ENCODE measurements around the gene LACTBL1. TPM values are rescaled to one million over a fixed set of nuclear protein-coding genes. Genes with fewer than 3 reads are reported as not detected.

The LACTBL1 gene
- total RNA-seq, 1 experiment from 2014 or later, result 0.28 TPM

DNA sequence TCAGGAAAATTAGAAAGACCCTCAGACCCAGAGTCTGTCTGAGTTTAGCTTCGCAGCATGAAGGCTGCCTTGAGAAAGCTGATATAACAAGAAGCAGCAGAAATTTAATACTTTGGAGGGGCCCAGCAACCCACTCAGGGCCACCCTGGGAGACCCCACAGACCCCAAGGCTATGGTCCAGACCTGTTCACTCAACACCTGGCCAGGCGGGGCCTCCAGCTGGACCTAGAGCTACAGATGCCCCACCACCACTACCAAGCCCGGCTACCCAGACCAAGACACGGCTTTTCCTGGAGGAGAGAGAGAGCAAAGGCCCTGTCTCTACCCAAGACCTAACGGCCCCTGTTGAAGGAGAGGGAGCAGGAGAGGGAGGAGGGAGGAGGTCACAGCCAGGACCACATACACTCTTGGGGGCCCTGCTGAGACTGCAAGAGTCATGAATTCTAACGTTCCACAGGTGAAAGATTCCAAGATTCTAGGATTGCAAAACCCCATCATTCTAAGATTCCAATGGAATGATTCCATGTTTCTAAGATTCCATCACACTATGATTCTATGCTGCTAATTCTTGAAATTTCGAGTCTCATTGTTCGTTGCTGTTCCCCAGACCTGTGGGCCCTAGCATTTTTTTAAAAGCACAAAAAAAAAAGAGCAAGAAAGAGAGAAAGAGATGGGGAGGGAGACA, 53.2 kb downstream of the LACTBL1 start:
- no peak for DNase-seq
- ChIA-PET POLR2A (ENCODE audit: unreplicated experiment) (no interaction called here), CTCF (no interaction called here)
- Histone ChIP-seq H2AFZ (no peak overlapping the region), H3K4me2 (no peak overlapping the region), H3K4me1 (replicated peaks; ENCODE audit: insufficient read depth) (no peaks in the 10 kb centered on the region), H3K4me3 (no peak overlapping the region), H3K79me2 (ENCODE audit: low read depth) (no peaks in the 10 kb centered on the region), H3K9me2 (ENCODE audit: insufficient read depth) (no peaks in the 10 kb centered on the region), H3K27ac (no peak overlapping the region), H3K36me3 (ENCODE audit: low read depth) (no peaks in the 10 kb centered on the region), H3F3A (ENCODE audit: insufficient read depth, low read depth) (no peaks in the 10 kb centered on the region), H3K9me3 (ENCODE audit: insufficient read depth, low read depth) (no peaks in the 10 kb centered on the region), H4K20me1 (ENCODE audit: insufficient read depth) (no peaks in the 10 kb centered on the region), H3K27me3 (ENCODE audit: insufficient read depth, low read depth) (no peaks in the 10 kb centered on the region)
- intact Hi-C loops (cut with micrococcal nuclease; ENCODE audit: unreplicated experiment), result no loop called here
- no TSS peak for BruUV-seq (replicated peaks)
- TF ChIP-seq EZH2 (IDR thresholded peaks at IDR 0.05; ENCODE audit: low read depth), result no peak
- TF ChIP-seq, protein P1, sequence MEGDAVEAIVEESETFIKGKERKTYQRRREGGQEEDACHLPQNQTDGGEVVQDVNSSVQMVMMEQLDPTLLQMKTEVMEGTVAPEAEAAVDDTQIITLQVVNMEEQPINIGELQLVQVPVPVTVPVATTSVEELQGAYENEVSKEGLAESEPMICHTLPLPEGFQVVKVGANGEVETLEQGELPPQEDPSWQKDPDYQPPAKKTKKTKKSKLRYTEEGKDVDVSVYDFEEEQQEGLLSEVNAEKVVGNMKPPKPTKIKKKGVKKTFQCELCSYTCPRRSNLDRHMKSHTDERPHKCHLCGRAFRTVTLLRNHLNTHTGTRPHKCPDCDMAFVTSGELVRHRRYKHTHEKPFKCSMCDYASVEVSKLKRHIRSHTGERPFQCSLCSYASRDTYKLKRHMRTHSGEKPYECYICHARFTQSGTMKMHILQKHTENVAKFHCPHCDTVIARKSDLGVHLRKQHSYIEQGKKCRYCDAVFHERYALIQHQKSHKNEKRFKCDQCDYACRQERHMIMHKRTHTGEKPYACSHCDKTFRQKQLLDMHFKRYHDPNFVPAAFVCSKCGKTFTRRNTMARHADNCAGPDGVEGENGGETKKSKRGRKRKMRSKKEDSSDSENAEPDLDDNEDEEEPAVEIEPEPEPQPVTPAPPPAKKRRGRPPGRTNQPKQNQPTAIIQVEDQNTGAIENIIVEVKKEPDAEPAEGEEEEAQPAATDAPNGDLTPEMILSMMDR (conservative IDR thresholded peaks at IDR 0.05), result no peak

DNA sequence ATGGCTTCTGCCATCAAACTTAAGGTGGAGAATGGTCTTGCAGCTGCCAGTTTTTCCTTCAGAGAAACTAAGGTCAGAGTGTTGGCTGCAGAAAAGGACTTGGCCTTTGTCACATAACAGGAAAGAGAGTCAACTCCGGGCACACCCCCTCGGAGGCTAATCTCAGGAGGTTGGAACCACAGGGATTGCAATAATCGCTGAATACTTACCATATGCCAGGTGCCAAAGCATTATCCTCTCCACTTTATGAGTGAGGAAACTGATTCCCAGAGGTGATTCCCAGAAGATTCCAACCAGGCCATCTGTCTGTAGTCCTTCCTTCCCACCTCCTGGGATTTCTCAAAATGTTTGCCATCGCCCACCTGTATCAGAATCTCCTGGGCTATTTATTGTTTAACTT, 54.0 kb downstream of the LACTBL1 start:
- H3F3A ChIP-seq (ENCODE audit: insufficient read depth, low read depth), result no peaks in the 10 kb centered on the region
- H3K4me1 ChIP-seq (replicated peaks; ENCODE audit: insufficient read depth), result no peaks in the 10 kb centered on the region
- no TSS peak for BruUV-seq (replicated peaks)
- TF ChIP-seq EZH2 (IDR thresholded peaks at IDR 0.05; ENCODE audit: low read depth), result no peak
- TF ChIP-seq, protein P1 (conservative IDR thresholded peaks at IDR 0.05), result no peak
- no peaks in the 10 kb centered on the region for H3K9me2 ChIP-seq (ENCODE audit: insufficient read depth)
- no peaks in the 10 kb centered on the region for H3K36me3 ChIP-seq (ENCODE audit: low read depth)
- H3K9me3 ChIP-seq (ENCODE audit: insufficient read depth, low read depth), result no peaks in the 10 kb centered on the region
- POLR2A ChIA-PET (ENCODE audit: unreplicated experiment), result no interaction called here
- no peak for DNase-seq
- no peaks in the 10 kb centered on the region for H3K79me2 ChIP-seq (ENCODE audit: low read depth)
- no peaks in the 10 kb centered on the region for H3K27me3 ChIP-seq (ENCODE audit: insufficient read depth, low read depth)
- CTCF ChIA-PET, result no interaction called here
- no peak overlapping the region for H3K27ac ChIP-seq
- no peaks in the 10 kb centered on the region for H4K20me1 ChIP-seq (ENCODE audit: insufficient read depth)
- no peak overlapping the region for H3K4me3 ChIP-seq
- intact Hi-C loops (cut with micrococcal nuclease; ENCODE audit: unreplicated experiment), result no loop called here
- no peak overlapping the region for H2AFZ ChIP-seq
- H3K4me2 ChIP-seq, result no peak overlapping the region

DNA sequence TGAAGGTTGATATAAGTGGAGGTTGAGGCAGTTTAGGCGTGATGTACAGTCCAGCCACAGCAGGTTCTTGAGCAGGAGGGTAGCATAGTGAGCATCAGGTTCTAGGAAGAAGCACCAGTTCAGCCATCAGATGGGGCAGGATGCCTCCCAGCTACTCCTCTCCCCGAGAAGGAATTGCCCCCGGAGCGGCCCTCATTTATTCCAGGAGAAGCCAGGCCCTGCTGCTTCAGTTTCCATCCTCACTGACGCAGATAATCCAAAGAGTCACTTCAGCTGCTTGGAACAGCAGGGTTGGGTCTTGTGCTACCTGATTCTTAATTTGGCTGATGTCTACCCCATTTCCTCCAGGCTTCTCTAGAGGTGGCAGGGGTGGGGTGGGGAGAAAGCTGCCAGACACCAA, 54.7 kb downstream of the LACTBL1 start:
- H3K27ac ChIP-seq, result no peak overlapping the region
- H3K36me3 ChIP-seq (ENCODE audit: low read depth), result no peaks in the 10 kb centered on the region
- ChIA-PET CTCF (no interaction called here), POLR2A (ENCODE audit: unreplicated experiment) (no interaction called here)
- DNase-seq, result no peak
- no peaks in the 10 kb centered on the region for H3K4me1 ChIP-seq (replicated peaks; ENCODE audit: insufficient read depth)
- H3K4me3 ChIP-seq, result no peak overlapping the region
- no TSS peak for BruUV-seq (replicated peaks)
- no peaks in the 10 kb centered on the region for H3K9me3 ChIP-seq (ENCODE audit: insufficient read depth, low read depth)
- H4K20me1 ChIP-seq (ENCODE audit: insufficient read depth), result no peaks in the 10 kb centered on the region
- H3F3A ChIP-seq (ENCODE audit: insufficient read depth, low read depth), result no peaks in the 10 kb centered on the region
- H3K4me2 ChIP-seq, result no peak overlapping the region
- H3K79me2 ChIP-seq (ENCODE audit: low read depth), result no peaks in the 10 kb centered on the region
- no peak overlapping the region for H2AFZ ChIP-seq
- no peaks in the 10 kb centered on the region for H3K9me2 ChIP-seq (ENCODE audit: insufficient read depth)
- H3K27me3 ChIP-seq (ENCODE audit: insufficient read depth, low read depth), result no peaks in the 10 kb centered on the region
- intact Hi-C loops (cut with micrococcal nuclease; ENCODE audit: unreplicated experiment), result no loop called here
- TF ChIP-seq, protein P1 (conservative IDR thresholded peaks at IDR 0.05), result no peak
- no peak for TF ChIP-seq EZH2 (IDR thresholded peaks at IDR 0.05; ENCODE audit: low read depth)
